GM21360 (cell line): ENCODE measurements around the gene RRP12.

Experiments used
- ATAC-seq: cut with Tn5 transposase; IDR thresholded peaks from one replicate; pipeline ENCODE4 v1.9.1; 2021; ENCODE audit warnings: mild to moderate bottlenecking, moderate library complexity; ENCODE audit not compliant: unreplicated experiment

RRP12 gene

DNA sequence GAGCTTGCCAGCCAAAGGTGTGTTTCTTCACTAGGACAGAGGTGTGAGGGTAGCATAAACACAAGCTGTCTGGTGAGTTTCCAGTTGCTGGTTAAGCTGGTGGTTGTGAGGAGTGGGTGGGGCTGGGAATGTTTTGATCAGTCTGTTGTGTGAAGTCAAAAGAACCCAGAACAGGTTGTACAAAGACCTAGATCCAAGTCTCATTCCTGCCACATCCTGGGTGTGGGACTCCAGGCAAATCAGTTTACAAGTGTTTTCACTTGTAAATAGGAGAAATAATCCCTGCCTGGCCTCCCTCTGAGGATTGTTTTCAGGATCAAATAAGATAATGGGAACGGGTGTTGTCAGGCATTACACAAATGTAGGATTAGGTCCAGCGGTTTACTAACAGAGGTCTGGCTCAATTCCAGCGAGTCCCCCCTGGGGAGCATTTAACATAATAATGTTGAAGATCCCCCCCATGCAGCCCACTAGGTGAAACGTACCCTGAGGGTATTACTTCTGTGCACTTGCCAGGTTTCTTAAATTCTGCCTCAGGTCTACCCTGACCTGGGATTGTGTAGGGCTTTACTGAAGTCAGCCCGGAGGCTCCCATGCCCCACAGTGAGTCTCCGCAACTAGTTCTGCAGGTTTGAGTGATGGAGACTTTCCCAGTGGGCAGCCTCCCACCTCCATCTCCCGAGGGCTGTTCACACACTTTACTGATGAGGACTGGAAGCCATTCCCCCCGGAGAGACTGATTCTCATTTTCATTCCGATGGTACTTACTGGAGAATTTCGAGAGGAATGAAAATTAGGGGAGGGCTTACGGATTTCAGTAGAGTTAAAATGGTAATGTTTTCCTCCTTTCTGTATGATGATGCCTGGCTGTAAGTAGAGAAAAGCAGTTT lies 64.0 kb downstream of the RRP12 start:
- ATAC-seq, result no peak

DNA sequence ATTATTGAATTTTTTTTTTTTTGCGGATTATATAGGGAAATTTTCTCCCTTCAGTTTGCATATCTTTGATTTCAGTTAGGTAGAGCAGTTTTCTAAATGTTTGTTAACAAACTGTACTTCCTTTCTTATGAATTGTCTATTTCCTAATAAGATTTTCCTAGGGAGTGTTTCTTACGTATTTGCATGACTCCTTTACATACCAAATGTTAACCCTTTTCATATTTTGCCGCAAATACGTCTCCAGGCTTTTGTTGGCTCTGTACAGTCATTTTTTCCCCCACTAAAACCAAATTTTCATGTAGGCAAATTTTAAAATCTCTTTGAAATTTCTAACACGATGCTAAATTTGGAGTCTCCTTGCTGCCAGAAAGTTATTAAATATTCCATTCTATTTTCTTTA lies 64.7 kb downstream of the RRP12 start:
- ATAC-seq, result no peak

DNA sequence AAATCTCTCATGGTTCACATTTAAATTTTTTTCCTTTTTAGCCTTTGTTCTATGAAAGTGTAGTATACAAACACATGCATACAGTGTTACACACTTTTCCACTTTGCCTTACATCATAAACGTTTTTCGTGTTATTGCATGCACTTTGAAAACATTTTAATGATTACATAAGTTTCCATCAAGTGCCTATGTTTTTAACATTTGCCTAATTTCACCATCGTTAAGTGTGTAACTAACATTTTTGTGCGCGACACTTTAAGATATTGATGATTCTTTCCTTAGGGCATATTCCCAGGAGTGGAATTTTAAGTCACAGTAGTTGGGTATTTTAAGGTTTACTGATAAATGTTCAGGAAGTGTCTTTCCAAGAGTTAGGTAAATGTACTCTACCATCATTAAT lies 65.1 kb downstream of the RRP12 start:
- ATAC-seq, result no peak

DNA sequence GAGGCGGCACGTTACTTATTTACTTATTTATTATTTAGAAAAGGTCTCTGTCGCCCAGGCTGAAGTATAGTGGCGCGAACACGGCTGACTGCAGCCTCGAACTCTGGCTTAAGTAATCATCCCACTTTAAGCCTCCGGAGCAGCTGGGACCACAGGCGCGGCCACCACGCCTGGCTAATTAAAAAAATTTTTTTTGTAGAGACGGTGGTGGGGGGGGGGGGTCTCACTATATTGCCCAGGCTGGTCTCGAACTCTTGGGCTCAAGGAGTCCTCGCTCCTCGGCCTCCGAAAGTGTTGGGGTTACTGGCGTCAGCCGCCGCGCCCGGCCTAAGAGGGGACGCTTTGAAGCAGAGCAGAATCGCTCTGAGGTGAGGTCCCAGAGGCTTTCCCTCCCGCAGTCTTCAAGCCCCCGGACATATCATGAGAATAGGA lies 65.9 kb downstream of the RRP12 start:
- ATAC-seq, result no peak

DNA sequence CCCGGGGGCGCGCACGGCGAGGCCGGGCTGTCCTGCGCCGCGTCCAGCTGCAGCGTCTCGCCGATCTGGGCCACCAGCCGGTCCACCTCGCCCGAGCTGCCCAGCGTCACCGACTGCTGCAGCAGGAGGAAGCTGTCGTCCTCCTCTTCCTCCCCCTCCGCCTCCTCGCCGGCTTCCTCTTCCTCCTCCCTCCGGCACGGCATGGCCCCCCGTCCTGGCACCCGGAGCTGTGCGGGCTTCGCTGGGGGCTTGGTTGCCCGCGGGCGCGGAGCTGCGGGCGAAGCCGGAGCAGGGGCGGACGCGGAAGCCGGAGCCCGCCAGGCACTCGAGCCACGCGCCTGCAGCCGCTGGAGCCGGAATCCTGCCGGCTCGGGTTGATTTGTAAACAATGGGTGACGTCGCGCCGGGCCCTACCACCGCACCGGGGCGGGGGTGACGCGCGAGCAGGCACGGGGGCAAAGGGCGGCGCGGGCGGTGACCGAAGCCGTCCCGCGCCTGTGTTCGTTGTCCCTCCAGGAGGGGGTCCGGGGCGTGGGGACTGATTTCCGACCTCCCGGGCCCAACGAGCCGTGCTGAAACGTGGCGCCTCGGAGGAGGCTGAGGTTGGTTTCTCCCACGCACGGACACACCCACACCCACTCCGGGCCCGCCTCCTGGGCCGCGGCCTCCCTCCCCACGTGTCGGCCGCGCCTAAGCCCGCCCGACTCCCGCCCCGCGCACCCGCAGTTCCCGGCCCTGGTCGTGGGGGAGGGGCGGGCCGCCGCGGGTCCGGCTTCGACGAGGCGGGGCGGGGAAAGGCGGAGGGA lies 66.6 kb downstream of the RRP12 start, which contains the start of gene FRAT2:
FRAT2 (minus strand) TSS at position 360 of the 806 bp plus-strand sequence; CDS start at position 203, 157 bp downstream.
- ATAC-seq, result peak; percentile 81

DNA sequence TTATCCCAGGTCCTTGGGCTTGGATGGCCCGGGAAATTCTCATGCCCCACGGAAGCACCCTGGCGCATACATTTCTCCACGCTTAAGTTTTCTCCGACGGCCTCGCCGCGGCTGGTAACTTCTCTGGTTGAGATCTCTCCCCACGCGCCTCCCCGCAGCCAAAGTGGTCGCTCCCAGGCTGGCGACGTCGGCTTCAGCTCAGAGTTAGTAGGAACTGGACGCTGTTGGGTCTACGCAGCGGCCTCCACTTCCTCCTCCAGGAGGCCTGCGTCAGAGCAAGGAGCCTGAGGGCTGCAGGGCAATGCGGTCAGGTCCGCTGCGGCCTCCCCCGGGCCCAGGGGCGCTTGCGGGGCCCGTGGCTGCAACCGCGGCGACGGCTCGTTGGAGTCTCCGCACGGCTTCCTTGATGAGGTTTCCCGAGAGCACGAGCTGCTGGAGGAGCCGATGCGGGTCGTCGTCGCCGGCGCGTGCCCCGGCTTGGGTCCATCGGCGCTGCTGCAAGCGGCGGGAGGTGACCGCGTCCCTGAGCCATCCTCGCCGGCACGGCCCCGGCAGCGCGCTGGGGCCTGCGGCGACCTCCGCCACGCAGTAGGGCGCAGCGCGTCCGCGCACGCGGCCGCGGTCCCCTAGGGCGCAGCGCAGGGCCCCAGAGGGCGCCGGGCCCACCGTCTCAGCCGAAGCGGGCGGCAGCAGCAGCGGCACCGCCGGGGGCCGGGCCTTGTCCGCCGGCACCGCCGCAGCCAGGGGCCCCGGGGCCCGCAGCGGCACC lies 67.4 kb downstream of the RRP12 start:
- peak; percentile 37 for ATAC-seq

DNA sequence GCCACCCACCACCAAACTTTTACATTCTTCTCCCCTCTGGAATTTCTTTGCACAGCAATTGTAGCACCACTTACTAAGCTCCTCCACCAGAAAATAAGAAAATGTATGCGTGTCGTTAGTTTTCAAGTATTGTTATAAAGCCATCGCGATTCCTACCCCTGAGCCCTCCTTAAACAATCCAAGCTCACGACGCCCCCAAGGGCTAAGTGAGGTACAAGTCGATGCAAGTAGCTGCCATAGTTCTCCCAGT lies 67.9 kb downstream of the RRP12 start:
- ATAC-seq, result no peak

DNA sequence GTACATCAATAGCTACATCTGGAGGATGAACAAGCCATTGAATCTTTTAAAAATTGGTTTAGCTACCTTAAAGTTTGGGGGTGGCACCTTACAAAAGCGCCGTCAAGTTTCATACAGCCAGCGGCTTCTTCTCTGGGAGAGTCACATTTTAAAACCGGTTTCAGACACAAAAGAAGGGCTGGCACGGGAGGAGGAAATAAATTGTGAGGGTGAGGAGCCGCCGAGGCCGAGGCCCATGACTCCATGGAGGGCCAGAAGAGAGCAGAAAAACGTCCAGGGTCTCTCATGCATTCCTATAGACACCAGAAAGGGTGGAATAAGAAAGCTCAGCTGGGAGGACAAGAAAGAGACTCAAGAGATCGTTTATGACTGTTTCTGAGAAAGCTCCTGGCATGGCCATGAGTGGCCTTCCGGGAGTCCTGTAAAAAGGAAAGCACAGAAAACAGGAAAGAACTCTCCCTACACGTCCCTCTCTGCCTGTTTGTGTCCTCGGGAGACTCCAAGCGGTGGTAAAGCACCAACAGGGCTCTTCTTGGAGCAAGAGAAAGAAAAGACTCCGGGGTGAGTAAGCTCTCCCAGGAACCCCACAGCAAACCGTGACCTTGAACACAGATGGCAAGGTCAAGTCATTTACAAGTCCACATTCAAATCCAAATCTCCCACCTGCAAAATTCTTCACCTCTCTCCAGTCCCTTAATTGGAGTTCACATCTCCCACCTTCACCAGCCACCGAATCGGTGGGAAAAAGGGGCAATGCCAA lies 68.4 kb downstream of the RRP12 start:
- ATAC-seq, result no peak

DNA sequence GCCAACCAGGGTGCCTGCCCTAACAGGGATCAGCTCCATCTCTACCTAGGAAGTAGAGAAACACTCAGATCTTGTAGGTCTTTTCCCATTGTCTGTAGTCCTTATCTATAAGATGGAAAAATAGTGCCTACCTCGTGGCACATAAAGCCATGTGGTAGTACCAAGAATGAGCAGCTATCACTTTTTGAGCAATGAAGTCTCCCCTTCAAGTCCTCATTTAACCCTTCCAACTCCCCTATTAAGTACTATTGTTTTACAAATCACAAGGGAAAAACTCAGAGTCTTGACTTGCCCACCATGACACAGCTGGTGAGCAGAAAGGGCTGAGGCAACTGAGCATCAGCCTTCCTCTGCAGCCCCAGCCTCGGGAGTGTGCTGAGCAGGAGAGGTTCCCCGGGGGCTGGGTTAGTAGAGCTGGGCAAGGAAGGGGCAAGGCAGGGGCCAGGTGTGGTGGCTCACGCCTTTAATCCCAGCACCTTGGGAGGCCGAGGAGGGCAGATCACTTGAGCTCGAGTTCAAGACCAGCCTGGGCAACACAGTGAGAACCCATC lies 69.9 kb downstream of the RRP12 start:
- no peak for ATAC-seq

DNA sequence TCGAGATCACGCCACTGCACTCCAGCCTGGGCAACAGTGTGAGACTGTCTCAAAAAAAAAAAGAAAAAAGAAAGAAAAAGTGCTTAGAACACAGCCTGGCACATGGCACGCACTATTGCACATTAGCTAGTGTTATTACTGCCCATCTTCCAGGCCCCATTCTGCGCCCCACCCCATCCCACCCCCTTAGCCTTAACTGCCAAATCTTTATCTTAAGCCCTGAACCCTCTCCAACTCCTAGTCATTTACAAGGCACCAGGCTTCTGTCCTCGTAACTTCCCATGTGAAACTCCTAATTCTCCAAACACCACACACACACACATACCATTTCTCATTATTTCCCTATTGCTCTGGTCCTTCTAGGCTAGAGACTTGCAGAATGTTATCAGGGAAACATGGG lies 71.4 kb downstream of the RRP12 start:
- no peak for ATAC-seq

DNA sequence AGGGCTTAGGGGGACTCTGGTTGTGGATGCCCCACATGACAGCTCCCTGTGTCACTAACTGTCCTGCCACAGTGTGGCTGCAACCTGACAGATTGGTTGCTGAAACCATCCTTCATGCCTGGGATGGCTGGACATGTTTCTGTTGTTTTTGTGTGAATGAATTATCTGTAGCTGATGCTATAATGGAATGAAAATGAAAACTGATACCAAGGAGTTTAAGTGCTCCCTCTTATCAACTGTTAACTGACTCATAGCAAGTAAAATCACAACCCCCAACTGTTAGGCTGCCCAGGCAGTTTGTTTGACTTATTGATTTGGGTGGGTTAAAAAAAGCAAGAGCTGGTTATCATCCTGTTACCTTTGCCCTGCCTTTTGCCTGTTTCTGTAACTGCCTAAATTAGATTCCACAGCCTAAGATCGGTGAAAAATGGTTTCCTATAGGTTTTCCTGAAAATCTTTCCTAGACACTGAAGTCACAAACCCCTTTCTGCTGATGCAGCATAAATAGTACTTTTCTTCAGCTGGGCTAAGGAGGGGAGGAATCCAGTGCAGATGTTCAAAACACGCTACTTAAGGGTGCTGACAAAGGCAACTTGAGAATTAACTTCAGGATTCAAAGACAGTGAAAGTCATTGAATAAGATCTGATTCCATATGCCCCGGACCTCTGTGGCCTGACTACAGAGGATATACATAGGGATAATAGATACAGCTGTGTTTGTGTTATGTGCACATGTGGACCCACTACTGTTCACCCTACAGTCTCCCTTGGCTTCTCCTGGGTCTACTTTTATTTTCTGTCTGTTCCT lies 72.3 kb downstream of the RRP12 start:
- no peak for ATAC-seq

DNA sequence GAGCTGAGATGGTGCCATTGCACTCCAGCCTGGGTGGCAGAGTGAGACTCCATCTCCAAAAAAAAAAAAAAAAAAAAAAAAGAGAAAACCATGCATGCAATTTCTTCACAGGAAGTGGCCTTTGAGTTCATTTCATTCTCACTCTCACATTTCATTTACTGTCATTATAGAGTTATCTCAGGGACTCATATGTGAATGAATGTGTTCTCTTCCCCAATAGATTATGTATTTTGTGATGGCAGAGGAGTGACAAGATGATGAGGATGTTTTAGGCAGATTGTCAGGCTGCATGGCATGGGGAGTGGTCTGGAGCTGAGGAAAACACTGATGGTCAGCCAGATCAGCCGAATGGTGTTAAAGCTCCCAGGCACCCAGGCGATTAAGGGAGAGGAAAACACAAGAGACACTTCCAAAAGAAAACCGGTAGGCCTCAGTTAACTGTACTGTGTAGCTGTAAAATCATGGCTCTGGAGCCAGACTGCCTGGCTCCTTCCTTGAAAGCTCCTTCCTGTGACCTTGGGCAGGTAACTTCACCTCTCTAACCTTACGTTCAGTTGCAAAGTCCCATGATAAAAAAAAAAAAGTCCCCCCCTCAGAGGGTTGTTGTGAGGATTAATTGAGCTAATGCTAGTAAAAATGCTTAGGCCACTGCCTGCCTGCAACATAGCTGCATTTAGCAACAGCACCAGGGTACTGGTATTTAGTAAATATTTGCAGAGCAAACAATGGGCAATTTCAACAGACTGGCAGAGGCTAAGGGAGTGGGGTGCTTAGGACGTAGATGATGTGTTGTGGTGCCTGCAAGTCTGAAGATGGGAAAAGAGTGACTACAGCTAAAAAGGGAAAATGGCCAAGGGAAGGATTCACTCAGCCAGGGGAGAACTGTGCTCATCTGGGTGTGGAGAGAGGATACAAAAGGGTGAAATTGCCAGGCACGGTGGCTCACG lies 73.5 kb downstream of the RRP12 start:
- ATAC-seq, result no peak

DNA sequence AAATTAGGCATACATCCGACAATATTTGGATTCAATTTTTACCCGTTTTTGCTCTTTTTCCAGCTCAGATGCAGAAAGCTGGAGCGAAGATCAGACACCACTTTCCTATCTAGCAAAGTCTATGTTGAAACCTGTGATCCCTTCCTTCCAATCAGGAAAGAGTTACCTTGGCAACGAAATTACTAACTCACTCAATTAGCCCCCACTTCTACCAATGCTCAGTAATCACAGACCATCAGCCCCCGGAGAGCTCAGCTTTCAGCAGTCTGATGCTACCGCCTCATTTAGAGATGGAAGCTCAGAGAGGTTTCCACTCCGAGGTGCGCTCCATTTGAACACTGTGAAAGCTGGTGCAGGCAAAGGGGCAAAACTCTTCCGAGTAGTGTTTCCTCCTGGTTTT lies 75.4 kb downstream of the RRP12 start:
- no peak for ATAC-seq

DNA sequence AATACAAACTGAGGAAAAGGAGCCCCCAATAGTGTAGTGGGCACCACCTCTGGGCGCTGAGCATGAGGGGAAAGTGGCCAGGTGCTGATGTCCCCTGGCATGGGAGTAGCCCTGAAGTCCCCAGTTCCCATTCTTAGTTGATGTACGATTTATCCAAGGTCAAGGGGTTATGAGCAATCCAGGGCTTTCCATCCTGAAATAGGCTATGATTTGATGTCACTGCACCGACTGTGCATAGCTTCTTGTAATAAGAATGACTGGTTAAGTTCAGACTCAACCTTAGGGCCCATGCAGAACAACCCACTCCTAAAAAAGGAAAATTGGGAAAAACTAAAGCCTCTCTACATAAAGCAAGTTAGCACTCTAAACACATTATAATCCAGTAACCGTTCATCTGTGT lies 77.6 kb downstream of the RRP12 start:
- no peak for ATAC-seq

DNA sequence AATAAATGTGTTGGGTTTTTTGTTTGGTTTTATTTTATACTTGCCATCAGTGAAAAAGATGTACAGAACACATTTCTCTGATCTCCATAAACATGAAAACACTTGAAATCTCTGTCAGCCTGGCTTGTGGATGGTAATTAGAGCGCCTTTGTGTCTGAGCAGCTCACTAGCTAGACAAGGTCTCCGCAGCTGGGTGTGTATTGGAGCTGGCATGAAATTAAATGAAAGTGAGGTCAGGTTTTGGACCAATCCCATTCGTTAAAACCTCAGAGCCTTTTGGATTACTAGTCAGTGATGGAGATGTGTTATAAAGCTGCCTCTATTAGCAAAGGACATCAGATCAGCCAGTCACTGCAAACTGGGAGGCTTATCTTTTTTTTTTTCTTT lies 79.3 kb downstream of the RRP12 start:
- ATAC-seq, result no peak

DNA sequence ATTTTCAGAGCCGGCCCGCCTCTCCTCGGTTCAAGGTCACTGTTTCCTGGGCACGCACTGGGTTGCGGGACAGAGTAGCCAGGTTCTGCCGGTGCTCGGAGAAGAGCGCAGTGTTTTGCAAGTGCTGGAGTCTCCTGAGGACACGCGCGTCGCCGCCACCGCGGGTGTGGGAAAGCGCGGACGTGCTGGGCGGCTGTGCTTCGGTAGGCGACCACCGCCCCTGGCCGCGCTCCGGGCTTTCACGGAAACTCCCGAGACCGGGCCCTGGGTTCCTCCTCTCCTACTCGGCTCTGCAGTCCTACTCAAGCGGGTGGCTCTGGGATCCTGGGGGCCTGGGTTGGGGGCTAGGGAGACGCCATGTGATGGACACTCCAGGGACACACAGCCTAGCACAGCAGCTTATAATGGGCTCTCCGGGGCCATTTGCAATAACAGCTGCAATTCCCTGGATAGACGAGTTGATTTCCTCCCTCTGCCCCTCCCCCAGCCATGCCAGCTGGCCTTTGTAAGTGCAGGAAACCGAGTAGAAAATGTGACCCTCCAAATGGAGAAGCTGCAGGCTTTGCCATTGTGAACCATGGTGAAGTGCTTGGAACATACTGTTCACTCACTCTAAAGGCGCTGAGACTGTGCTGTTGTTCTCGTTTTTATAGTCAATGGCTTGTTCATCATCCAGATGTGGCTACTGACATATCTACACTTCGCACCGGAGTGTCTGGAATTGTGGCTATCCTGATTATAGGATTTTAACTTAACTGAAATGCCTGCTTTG lies 79.9 kb downstream of the RRP12 start:
- no peak for ATAC-seq

DNA sequence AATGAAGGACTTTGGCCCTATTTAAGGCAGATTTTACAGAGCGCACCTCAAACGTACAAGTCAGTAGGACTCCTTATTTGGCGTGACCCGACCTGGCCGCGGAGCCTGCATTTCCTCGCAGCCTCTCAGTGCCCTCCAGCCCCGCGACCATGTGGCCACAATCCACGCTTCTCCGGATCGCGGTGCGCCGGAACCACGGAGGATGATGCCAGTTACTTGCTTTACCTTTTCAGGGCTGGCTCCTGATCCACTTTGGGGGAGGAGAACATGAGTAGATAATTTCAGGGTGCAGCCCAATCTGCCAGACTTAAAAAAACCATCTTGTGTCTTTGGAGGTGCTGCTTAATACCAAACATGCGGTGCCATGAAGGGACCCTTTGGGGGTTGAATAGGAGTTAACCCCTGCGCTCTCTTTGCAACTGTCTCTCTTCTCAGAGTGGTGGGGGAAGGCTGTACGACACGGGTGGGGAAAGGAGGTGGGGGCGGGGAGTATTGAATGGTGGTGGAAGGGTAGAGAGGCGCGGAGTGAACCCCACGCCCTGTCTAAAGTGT lies 80.6 kb downstream of the RRP12 start:
- ATAC-seq, result no peak
